ENCODE results near the gene ARCN1. TPM values are rescaled to one million over a fixed set of nuclear protein-coding genes. Genes with fewer than 3 reads are reported as not detected.

ARCN1 gene
- total and polyA plus RNA-seq, 2 of the 4 experiments (the other 2 are of a cell fraction): 148 to 212 TPM

DNA sequence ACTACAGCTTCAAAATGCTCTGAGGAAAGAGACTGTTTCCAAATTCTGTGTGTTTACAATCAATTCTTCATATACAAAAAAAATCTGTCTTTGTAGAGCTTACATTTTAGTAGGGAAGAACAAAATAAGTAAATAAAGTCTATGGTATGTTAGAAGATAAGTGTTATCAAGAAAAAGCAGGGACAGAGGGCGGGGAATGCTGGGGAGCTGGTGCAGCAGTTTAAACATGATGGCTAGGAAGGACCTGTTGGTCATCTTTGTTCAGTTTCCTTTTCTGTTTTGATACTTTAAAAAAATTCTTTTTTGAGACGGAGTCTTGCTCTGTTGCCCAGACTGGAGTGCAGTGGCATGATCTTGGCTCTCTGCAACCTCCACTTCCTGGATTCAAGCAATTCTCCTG lies 25.1 kb upstream of the ARCN1 start:
- H3K18ac ChIP-seq (ENCODE audit: low read depth, low read length): no peak overlapping the region
- no peak overlapping the region for H3K56ac ChIP-seq (ENCODE audit: extremely low read depth, insufficient read depth, low read length)
- no CpG with 5 or more reads among the region's 2 CpGs for WGBS, 2 experiments (ENCODE audit: extremely low coverage in 2 of 2, insufficient read length in 1 of 2)
- H2AK9ac ChIP-seq (replicated peaks; ENCODE audit: low read depth, low read length, poor library complexity): no peak overlapping the region
- intact Hi-C loops (cut with micrococcal nuclease): no loop called here
- H3K23ac ChIP-seq (ENCODE audit: low read depth, low read length): no peak overlapping the region
- no peaks in the 10 kb centered on the region for H3K4me1 ChIP-seq (ENCODE audit: control insufficient read depth, insufficient read depth, low read length)
- H2AK5ac ChIP-seq (ENCODE audit: low read depth, low read length): no peak overlapping the region
- H2BK15ac ChIP-seq (ENCODE audit: low read depth, low read length): no peak overlapping the region
- H3K9me3 ChIP-seq (ENCODE audit: control insufficient read depth, insufficient read depth, low read length): no peaks in the 10 kb centered on the region
- no TSS peak for BruUV-seq (replicated peaks)
- H2AFZ ChIP-seq (replicated peaks; ENCODE audit: low read length, poor library complexity): no peak overlapping the region
- ChIA-PET POLR2A (ENCODE audit: unreplicated experiment) (no interaction called here), CTCF (no interaction called here)
- no peak overlapping the region for H3K4me2 ChIP-seq (ENCODE audit: low read depth, low read length)
- no peak for ATAC-seq (ENCODE audit: low read depth)
- TF ChIP-seq BHLHE40 (IDR thresholded peaks at IDR 0.05; ENCODE audit: low read depth, low read length) (no peak), CEBPB (IDR thresholded peaks at IDR 0.05; ENCODE audit: low read depth, low read length) (no peak), SMC3 (IDR thresholded peaks at IDR 0.05; ENCODE audit: low read depth, low read length) (no peak), RCOR1 (IDR thresholded peaks at IDR 0.05; ENCODE audit: insufficient replicate concordance, low read length) (no peak), FOS (IDR thresholded peaks at IDR 0.05; ENCODE audit: low read depth, low read length) (no peak), MAZ (IDR thresholded peaks at IDR 0.05; ENCODE audit: borderline replicate concordance, low read depth, low read length) (no peak)
- TF ChIP-seq, protein P1, sequence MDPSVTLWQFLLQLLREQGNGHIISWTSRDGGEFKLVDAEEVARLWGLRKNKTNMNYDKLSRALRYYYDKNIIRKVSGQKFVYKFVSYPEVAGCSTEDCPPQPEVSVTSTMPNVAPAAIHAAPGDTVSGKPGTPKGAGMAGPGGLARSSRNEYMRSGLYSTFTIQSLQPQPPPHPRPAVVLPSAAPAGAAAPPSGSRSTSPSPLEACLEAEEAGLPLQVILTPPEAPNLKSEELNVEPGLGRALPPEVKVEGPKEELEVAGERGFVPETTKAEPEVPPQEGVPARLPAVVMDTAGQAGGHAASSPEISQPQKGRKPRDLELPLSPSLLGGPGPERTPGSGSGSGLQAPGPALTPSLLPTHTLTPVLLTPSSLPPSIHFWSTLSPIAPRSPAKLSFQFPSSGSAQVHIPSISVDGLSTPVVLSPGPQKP (IDR thresholded peaks at IDR 0.05; ENCODE audit: borderline replicate concordance, low read depth, low read length): no peak
- in situ Hi-C loops (cut with MboI; ENCODE audit: low sequenced_read_pairs): no loop called here
- H3K9me1 ChIP-seq (ENCODE audit: insufficient read depth, low read length): peaks cover 3% of the 10 kb centered on the region; the same call in 1 of the 2 replicates
- no peak overlapping the region for H2BK120ac ChIP-seq (ENCODE audit: low read depth, low read length)
- no peak overlapping the region for H4K8ac ChIP-seq (ENCODE audit: low read depth in 2 of 2, low read length in 2 of 2)
- no peak overlapping the region for H2BK5ac ChIP-seq (ENCODE audit: low read depth, low read length, poor library complexity, severe bottlenecking)
- no peaks in the 10 kb centered on the region; the same call in 1 of the 2 replicates for H4K20me1 ChIP-seq (ENCODE audit: insufficient read depth, low read length)
- dilution Hi-C loops (cut with HindIII; ENCODE audit: low sequenced_read_pairs, unreplicated experiment): no loop called here
- no peaks in the 10 kb centered on the region for H3K27me3 ChIP-seq (ENCODE audit: control insufficient read depth, insufficient read depth, low read length)
- no peak overlapping the region for H4K5ac ChIP-seq (ENCODE audit: low read depth, low read length)
- H3K79me1 ChIP-seq (ENCODE audit: low read depth in 1 of 2, low read length in 2 of 2): no peaks in the 10 kb centered on the region
- no peak overlapping the region for H3K9ac ChIP-seq (ENCODE audit: low read depth, low read length)
- H3K36me3 ChIP-seq (ENCODE audit: control insufficient read depth, insufficient read depth, low read length): peaks cover 26% of the 10 kb centered on the region
- H3K14ac ChIP-seq (replicated peaks; ENCODE audit: low read depth, low read length): no peak overlapping the region
- H3K4ac ChIP-seq (ENCODE audit: low read depth, low read length): no peak overlapping the region
- H3K27ac ChIP-seq (ENCODE audit: insufficient read depth, low read length): no peak overlapping the region
- H2BK20ac ChIP-seq (ENCODE audit: low read depth, low read length): no peak overlapping the region
- H4K91ac ChIP-seq (ENCODE audit: insufficient read depth, low read depth, low read length): no peak overlapping the region
- no peak overlapping the region for H3K4me3 ChIP-seq (ENCODE audit: insufficient read depth, low read depth, low read length)
- DNase-seq: no peak

Data from IMR-90 (cell line).